ENCODE measurements around the gene LRCH2. TPM values are rescaled to one million over a fixed set of nuclear protein-coding genes. Genes with fewer than 3 reads are reported as not detected.

Gene LRCH2
- total and polyA plus RNA-seq, 2 of the 4 experiments (the other 2 are of a cell fraction) = 2.6 to 4.3 TPM

DNA sequence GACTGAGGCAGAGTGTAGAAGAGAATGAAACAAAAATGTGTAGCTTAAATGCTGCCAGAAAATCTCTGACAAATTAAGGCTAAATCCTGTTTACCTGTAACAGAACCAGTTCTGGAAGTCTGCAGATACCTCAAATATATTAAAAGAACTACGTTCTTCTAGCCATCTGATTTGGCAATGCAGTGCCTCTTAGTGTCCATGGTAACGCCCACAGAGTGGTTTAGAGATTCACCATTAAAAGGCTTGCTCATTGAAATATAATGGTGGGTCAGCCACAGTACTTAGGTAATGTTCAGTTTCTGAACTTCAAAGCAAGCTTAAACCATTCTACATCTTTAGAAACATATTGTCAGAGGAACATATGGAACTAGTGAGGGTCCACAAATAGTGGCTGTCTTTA, 32.4 kb upstream of the LRCH2 start:
- no TSS peak for BruUV-seq (replicated peaks)
- H3K9me3 ChIP-seq (ENCODE audit: control insufficient read depth, insufficient read depth, low read length) = no peaks in the 10 kb centered on the region
- CTCF ChIA-PET = no interaction called here
- H3K4me3 ChIP-seq (ENCODE audit: insufficient read depth, low read depth, low read length) = no peak overlapping the region
- H4K20me1 ChIP-seq (ENCODE audit: insufficient read depth, low read length) = no peaks in the 10 kb centered on the region
- no peak overlapping the region for H3K23ac ChIP-seq (ENCODE audit: low read depth, low read length)
- ATAC-seq (ENCODE audit: low read depth) = no peak
- no peak overlapping the region for H4K5ac ChIP-seq (ENCODE audit: low read depth, low read length)
- no peak overlapping the region for H3K4ac ChIP-seq (ENCODE audit: low read depth, low read length)
- H3K14ac ChIP-seq (replicated peaks; ENCODE audit: low read depth, low read length) = no peak overlapping the region
- no peak overlapping the region for H3K27ac ChIP-seq (ENCODE audit: insufficient read depth, low read length)
- H2AFZ ChIP-seq (replicated peaks; ENCODE audit: low read length, poor library complexity) = no peak overlapping the region
- H3K36me3 ChIP-seq (ENCODE audit: control insufficient read depth, insufficient read depth, low read length) = no peaks in the 10 kb centered on the region
- no peak overlapping the region for H2BK5ac ChIP-seq (ENCODE audit: low read depth, low read length, poor library complexity, severe bottlenecking)
- no peaks in the 10 kb centered on the region for H3K4me1 ChIP-seq (ENCODE audit: control insufficient read depth, insufficient read depth, low read length)
- H3K4me2 ChIP-seq (ENCODE audit: low read depth, low read length) = no peak overlapping the region
- dilution Hi-C loops (cut with HindIII; ENCODE audit: low sequenced_read_pairs, unreplicated experiment) = no loop called here
- H4K8ac ChIP-seq (ENCODE audit: low read depth in 2 of 2, low read length in 2 of 2) = no peak overlapping the region
- H2AK9ac ChIP-seq (replicated peaks; ENCODE audit: low read depth, low read length, poor library complexity) = no peak overlapping the region
- DNase-seq = no peak
- no peak overlapping the region for H3K18ac ChIP-seq (ENCODE audit: low read depth, low read length)
- in situ Hi-C loops (cut with MboI; ENCODE audit: low sequenced_read_pairs) = no loop called here
- no CpG with 5 or more reads among the region's 2 CpGs for WGBS, 2 experiments (ENCODE audit: extremely low coverage in 2 of 2, insufficient read length in 1 of 2)
- no peak overlapping the region for H3K9ac ChIP-seq (ENCODE audit: low read depth, low read length)
- H3K56ac ChIP-seq (ENCODE audit: extremely low read depth, insufficient read depth, low read length) = no peak overlapping the region
- H3K79me1 ChIP-seq (ENCODE audit: low read depth in 1 of 2, low read length in 2 of 2) = no peaks in the 10 kb centered on the region
- peaks cover 7% of the 10 kb centered on the region for H3K27me3 ChIP-seq (ENCODE audit: control insufficient read depth, insufficient read depth, low read length)
- intact Hi-C loops (cut with micrococcal nuclease) = no loop called here
- TF ChIP-seq POLR2A (IDR thresholded peaks at IDR 0.05; ENCODE audit: low read depth, low read length) (no peak), MXI1 (IDR thresholded peaks at IDR 0.05; ENCODE audit: borderline replicate concordance, low read depth, low read length) (no peak), MAZ (IDR thresholded peaks at IDR 0.05; ENCODE audit: borderline replicate concordance, low read depth, low read length) (no peak)
- POLR2A ChIA-PET (ENCODE audit: unreplicated experiment) = no interaction called here
- no peak overlapping the region for H2AK5ac ChIP-seq (ENCODE audit: low read depth, low read length)
- H2BK120ac ChIP-seq (ENCODE audit: low read depth, low read length) = no peak overlapping the region
- no peaks in the 10 kb centered on the region for H3K9me1 ChIP-seq (ENCODE audit: insufficient read depth, low read length)
- H2BK20ac ChIP-seq (ENCODE audit: low read depth, low read length) = no peak overlapping the region
- no peak overlapping the region for H4K91ac ChIP-seq (ENCODE audit: insufficient read depth, low read depth, low read length)
- H2BK15ac ChIP-seq (ENCODE audit: low read depth, low read length) = no peak overlapping the region
